ENCODE results near the gene CDC25A.
A peak's percentile ranks its signal among the peaks of the same experiment; 100 is the strongest.

CDC25A gene

GRCh38 chr3:48202632-48203031 is 14.4 kb upstream of the CDC25A start:
- no peak for TF ChIP-seq CTCF (IDR thresholded peaks at IDR 0.05; ENCODE audit: low read depth, low read length, missing control alignments)
- H3K4me3 ChIP-seq (replicated peaks; ENCODE audit: low read depth, low read length): no peak overlapping the region
- DNase-seq (ENCODE audit: extremely low read depth, low read depth): no peak

- TF ChIP-seq CTCF (IDR thresholded peaks at IDR 0.05; ENCODE audit: low read depth, low read length, missing control alignments): no peak
- no peak overlapping the region for H3K4me3 ChIP-seq (replicated peaks; ENCODE audit: low read depth, low read length)
- no peak for DNase-seq (ENCODE audit: extremely low read depth, low read depth)
These were observed 10.9 kb upstream of the CDC25A start for GRCh38 chr3:48199117-48199516.

- no peak for DNase-seq (ENCODE audit: extremely low read depth, low read depth)
- no peak for TF ChIP-seq CTCF (IDR thresholded peaks at IDR 0.05; ENCODE audit: low read depth, low read length, missing control alignments)
- H3K4me3 ChIP-seq (replicated peaks; ENCODE audit: low read depth, low read length): no peak overlapping the region
These were observed 8.4 kb upstream of the CDC25A start for GRCh38 chr3:48196611-48197010.

- no peak overlapping the region for H3K4me3 ChIP-seq (replicated peaks; ENCODE audit: low read depth, low read length)
- TF ChIP-seq CTCF (IDR thresholded peaks at IDR 0.05; ENCODE audit: low read depth, low read length, missing control alignments): peak; percentile 90
- peak; percentile 45 for DNase-seq (ENCODE audit: extremely low read depth, low read depth)
These were observed 6.3 kb upstream of the CDC25A start for GRCh38 chr3:48194446-48195071.

- H3K4me3 ChIP-seq (replicated peaks; ENCODE audit: low read depth, low read length): no peak overlapping the region
- TF ChIP-seq CTCF (IDR thresholded peaks at IDR 0.05; ENCODE audit: low read depth, low read length, missing control alignments): no peak
- no peak for DNase-seq (ENCODE audit: extremely low read depth, low read depth)
These were observed 2.7 kb upstream of the CDC25A start for GRCh38 chr3:48190911-48191310.

GRCh38 chr3:48189321-48189720 is 1.1 kb upstream of the CDC25A start:
- no peak for DNase-seq (ENCODE audit: extremely low read depth, low read depth)
- no peak for TF ChIP-seq CTCF (IDR thresholded peaks at IDR 0.05; ENCODE audit: low read depth, low read length, missing control alignments)
- H3K4me3 ChIP-seq (replicated peaks; ENCODE audit: low read depth, low read length): no peak overlapping the region

All from HFF-Myc (cell line).